ENCODE measurements around the gene HS3ST4. TPM values are rescaled to one million over a fixed set of nuclear protein-coding genes. Genes with fewer than 3 reads are reported as not detected.

Gene HS3ST4
- total and polyA plus RNA-seq, 2 of the 8 experiments (the other 6 are each of a cell fraction or from before 2014, with no cell fraction given), result 1.9 to 3.3 TPM

DNA sequence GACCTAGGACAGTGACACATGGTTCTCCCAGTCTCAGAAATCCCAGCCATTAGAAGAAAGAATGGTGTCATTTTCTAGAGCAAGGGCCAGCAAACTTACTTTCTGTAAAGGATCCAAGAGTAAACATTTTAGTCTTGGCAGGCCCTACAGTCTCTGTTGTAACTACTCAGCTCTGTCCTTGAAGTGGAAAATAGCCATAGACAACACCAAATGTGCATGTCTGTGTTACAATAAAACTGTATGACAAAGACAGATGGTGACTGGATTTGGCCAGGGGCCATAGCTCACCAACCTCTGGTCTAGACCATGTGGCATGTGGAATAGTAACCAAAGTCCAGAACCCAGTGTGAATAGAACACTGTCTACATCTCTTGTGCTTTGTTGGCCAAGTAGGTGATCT lies 286.5 kb downstream of the HS3ST4 start:
- Histone ChIP-seq H3K79me2 (ENCODE audit: control insufficient read depth in 1 of 2, insufficient read depth in 2 of 2, low read length in 2 of 2) (no peaks in the 10 kb centered on the region), H3K56ac (replicated peaks; ENCODE audit: insufficient read length, low read depth, low read length) (no peak overlapping the region), H3K4me3 (ENCODE audit: extremely low read depth in 1 of 4, insufficient read depth in 2 of 4, low read depth in 3 of 4, low read length in 4 of 4) (no peak overlapping the region), H3K27ac (ENCODE audit: low read depth, low read length) (no peak overlapping the region), H2BK15ac (ENCODE audit: low read length) (no peak overlapping the region), H3K4me1 (replicated peaks in 1 of 4; ENCODE audit: control insufficient read depth in 3 of 4, insufficient read depth in 4 of 4, low read length in 3 of 4) (0 out of 7 replicates have a peak, but pooled peaks cover 0 to 4% (median 0%) of the 10 kb centered on the region in 4 experiments), H2BK12ac (ENCODE audit: low read depth, low read length) (no peak overlapping the region), H4K20me1 (replicated peaks in 1 of 2; ENCODE audit: control insufficient read depth in 1 of 2, insufficient read depth in 2 of 2, low read length in 2 of 2) (no peaks in the 10 kb centered on the region), H3K14ac (ENCODE audit: insufficient read length) (no peak overlapping the region), H3K9me3 (ENCODE audit: insufficient read depth in 2 of 2, low read depth in 1 of 2, low read length in 1 of 2) (no peaks in the 10 kb centered on the region; a peak in 1 of 4 replicates), H4K8ac (ENCODE audit: extremely low read depth, insufficient read depth, low read length) (no peak overlapping the region), H3K4ac (replicated peaks; ENCODE audit: insufficient read length, low read depth, low read length) (no peak overlapping the region), H3K23me2 (ENCODE audit: low read depth, low read length) (no peaks in the 10 kb centered on the region), H2BK5ac (ENCODE audit: low read depth, low read length) (no peak overlapping the region), H4K91ac (replicated peaks; ENCODE audit: insufficient read length, low read length) (no peak overlapping the region), H3K9ac (replicated peaks in 1 of 4; ENCODE audit: extremely low read depth in 1 of 4, low read depth in 3 of 4, low read length in 3 of 4) (no peak overlapping the region), H3K36me3 (ENCODE audit: control insufficient read depth in 2 of 4, insufficient read depth in 4 of 4, low read length in 3 of 4) (no peaks in the 10 kb centered on the region), H2AFZ (ENCODE audit: low read length) (no peak overlapping the region), H3K4me2 (ENCODE audit: insufficient read depth in 1 of 2, low read depth in 2 of 2, low read length in 2 of 2) (no peak overlapping the region), H3K18ac (ENCODE audit: extremely low read depth, low read length) (no peak overlapping the region), H2BK20ac (ENCODE audit: low read length) (no peak overlapping the region), H2BK120ac (replicated peaks; ENCODE audit: low read depth, low read length) (no peak overlapping the region), H3K79me1 (ENCODE audit: low read depth, low read length) (no peaks in the 10 kb centered on the region; the same call in 1 of the 2 replicates), H3K27me3 (replicated peaks in 1 of 4; ENCODE audit: control insufficient read depth in 3 of 4, extremely low read depth in 1 of 4, insufficient read depth in 3 of 4, low read length in 3 of 4) (no peaks in the 10 kb centered on the region), H3K23ac (ENCODE audit: insufficient read length) (no peak overlapping the region), H4K5ac (ENCODE audit: insufficient read length, low read depth, low read length) (no peak overlapping the region), H2AK5ac (ENCODE audit: low read depth, low read length) (no peak overlapping the region)
- POLR2A ChIA-PET (ENCODE audit: partially characterized antibody), result no interaction called here
- FAIRE-seq (no peak), DNase-seq (ENCODE audit: low read depth in 1 of 2, low spot score in 2 of 2) (no peak)
- TF ChIP-seq CHD1 (IDR thresholded peaks at IDR 0.05; ENCODE audit: low read depth, low read length) (no peak), EP300 (IDR thresholded peaks at IDR 0.05; ENCODE audit: borderline replicate concordance in 1 of 2, low read depth in 2 of 2, low read length in 2 of 2) (no peak), TAF7 (optimal IDR thresholded peaks at IDR 0.05; ENCODE audit: borderline replicate concordance, low read depth, low read length) (no peak), BACH1 (IDR thresholded peaks at IDR 0.05; ENCODE audit: low read length) (no peak), HDAC6 (IDR thresholded peaks at IDR 0.05; ENCODE audit: low read depth, low read length) (no peak), ATF2 (IDR thresholded peaks at IDR 0.05; ENCODE audit: low read length) (no peak), GTF2F1 (IDR thresholded peaks at IDR 0.05; ENCODE audit: borderline replicate concordance, low read depth, low read length) (no peak), SIX5 (IDR thresholded peaks at IDR 0.05; ENCODE audit: low read depth, low read length) (no peak), GABPA (IDR thresholded peaks at IDR 0.05; ENCODE audit: borderline replicate concordance, insufficient read depth, low read length) (no peak), SIRT6 (IDR thresholded peaks at IDR 0.05; ENCODE audit: low read length) (no peak)
- TF ChIP-seq, protein P1, sequence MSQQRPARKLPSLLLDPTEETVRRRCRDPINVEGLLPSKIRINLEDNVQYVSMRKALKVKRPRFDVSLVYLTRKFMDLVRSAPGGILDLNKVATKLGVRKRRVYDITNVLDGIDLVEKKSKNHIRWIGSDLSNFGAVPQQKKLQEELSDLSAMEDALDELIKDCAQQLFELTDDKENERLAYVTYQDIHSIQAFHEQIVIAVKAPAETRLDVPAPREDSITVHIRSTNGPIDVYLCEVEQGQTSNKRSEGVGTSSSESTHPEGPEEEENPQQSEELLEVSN (IDR thresholded peaks at IDR 0.05), result no peak
- CTCF ChIA-PET (ENCODE audit: partially characterized antibody), result interaction anchor here (0.8 kb wide), 1 partner anchor 16 kb away, joined by 4 read pairs; no protein-coding TSS in a partner anchor
